DMS79 treated with DMSO at 0.1 percent for 48 hours (cell line): Measurements from ENCODE around the gene PTPN1.
A peak's percentile ranks its signal among the peaks of the same experiment; 100 is the strongest.
"Not testable (repeated sequence)": the region's sequence is repeated elsewhere in the genome, so short reads cannot be mapped to it uniquely, and the experiment has no call there.

ENCODE experiments used
- DNase-seq: peaks from one replicate; lab custom pipeline; 2025; lab: John Stamatoyannopoulos, UW

Gene PTPN1

DNA sequence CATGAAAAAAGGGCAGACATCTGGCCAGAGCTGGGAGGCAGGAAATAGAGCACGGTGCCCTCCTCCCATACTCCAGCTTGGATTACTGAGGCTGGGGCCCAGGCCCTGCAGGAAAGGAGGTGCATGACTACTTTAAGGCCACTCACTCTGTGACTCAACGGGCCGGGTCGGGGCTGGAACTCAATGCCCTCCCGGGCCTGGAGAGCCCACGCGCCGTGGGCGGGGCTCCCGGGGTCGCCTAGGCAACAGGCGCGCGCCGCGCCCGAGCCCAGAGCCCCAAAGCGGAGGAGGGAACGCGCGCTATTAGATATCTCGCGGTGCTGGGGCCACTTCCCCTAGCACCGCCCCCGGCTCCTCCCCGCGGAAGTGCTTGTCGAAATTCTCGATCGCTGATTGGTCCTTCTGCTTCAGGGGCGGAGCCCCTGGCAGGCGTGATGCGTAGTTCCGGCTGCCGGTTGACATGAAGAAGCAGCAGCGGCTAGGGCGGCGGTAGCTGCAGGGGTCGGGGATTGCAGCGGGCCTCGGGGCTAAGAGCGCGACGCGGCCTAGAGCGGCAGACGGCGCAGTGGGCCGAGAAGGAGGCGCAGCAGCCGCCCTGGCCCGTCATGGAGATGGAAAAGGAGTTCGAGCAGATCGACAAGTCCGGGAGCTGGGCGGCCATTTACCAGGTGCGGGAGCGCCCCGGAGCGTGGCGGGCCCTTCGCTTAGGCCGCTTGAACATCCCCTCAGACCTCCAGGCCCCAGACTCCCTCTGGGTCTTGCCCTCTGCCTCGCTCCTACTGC is at the start of gene PTPN1:
TSS of gene PTPN1 (plus strand) at position 461 of the 783 bp plus-strand sequence. CDS start at position 606, 145 bp downstream.
- peak; percentile 93 for DNase-seq

DNA sequence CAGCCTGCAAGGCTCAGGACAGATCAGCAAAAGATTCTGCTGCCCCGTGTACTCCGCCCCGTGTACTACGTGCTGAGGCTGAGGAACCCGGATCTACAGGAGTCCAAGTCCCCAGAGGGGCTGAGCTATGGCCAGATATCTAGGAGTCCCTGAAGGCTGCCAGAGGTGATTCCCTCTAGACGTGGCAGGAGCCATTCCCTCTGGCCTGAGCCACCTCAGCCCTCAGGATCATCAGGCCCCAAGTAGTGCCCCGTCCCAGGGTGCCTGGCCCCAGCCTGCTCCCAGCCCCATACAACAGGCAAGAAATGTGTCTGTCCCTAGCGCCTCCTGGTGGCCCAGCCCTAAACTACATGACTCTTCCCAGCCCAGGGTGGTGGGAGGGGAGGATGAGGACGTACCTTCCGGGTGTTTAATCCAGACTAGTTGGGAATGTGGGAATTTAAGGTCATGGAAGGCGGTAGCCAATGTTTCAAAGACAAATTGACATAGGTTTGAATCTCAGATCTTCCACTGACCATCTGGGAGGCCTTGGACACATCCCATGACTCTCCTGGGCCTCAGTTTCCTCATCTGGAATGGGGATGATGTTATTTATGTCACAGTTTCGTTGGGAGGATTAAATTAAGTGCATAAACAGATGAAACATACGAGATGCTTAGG is 49.4 kb upstream of the PTPN1 start:
- DNase-seq = no peak

DNA sequence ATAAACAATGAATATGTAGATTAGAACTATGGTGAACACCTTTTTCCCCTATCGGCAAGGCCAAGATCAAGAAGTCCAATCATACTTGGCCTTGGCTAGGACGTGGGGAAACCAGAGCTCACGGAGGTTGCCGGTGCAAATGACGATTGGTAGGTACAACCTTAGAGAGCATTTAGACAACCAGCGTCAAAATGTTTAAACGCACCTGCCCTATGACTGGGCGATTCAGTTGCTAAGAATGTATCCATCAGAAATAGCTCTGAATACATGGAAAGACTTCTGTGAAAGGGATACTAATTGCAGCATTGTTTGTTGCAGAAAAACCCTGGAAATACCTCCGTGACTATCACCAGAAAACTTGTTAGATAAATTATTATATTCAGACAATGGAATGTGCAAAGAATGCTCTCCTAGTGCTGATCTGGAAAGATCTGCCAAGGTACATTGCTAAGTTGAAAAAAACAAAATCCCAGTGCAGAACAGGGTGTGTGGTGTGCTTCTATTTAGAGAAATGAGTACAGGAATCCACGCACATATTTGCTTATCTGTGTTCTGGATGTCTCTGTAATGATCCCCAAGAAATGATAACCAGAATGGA is 48.0 kb upstream of the PTPN1 start:
- no peak for DNase-seq

DNA sequence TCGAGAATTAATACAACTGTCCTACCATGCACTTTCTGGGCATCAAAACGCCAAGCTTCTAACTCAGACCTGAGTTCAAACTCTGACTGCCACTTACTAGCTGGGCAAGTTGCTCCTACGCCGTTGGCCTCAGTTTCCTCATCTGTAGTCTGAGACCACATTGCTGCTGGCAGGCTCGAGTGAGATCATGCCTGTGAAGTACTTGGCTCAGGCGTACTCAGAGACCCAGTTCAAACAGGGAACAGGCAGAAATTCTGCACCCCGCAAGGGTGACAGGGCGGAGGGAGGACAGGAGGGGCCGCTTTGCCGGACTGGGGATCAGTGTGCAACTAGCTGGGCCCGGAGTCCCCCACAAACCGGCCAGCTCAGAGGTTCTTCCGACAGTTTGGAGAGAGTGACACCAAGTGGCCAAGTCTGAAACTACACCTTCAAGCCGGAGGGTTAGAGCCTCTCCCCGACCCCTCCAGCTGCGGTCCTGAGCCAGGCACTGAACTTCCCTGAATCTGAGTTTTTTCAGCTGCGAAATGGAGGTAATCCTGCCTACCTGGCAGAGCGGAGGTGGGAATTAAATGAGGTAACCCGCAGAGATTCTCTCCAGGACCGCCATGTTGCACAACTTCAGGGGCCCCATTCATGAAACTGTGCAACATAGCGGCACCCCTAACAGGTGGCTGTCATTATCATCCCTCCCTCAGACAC is 46.0 kb upstream of the PTPN1 start:
- DNase-seq = peak; percentile 35

DNA sequence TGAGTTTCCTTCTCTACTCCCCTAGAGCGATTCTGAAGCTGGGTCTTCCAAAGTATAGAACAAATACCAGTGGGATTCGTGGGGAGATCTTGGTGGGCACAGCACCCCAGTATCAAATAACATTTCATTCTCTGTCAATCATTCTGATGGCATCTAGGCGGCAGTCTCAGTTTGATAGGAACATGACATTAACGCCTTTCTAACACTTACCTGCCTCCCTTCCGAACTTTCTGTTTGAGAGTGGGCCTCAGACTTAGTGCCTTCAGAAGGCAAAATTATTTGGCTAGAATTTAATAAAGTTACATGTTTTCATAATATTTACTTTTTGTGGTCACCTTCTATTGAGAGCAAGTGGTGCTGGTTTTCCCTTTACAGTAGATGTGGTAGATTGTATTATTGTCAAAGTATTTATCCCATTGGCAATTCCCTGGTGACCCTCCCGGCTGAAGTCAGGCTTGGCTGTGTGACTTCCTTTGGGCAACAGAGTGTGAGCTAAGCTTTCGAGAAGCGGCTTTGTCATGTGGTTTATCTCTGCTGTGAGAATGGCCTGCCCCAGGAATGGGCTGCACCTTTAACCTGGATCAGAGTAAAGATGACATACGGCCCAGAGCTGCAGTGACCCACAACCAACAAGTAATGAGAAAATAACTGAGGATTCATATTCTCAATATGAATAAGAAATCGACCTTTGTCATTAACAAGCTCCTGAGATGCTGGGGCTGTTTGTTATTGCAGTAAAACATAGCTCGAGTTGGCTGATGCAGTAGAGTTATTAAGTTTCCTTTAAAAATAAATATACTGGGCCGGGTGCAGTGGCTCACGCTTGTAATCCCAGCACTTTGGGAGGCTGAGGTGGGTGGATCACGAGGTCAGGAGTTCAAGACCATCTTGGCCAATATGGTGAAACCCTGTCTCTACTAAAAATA is 45.2 kb upstream of the PTPN1 start:
- DNase-seq = no peak

DNA sequence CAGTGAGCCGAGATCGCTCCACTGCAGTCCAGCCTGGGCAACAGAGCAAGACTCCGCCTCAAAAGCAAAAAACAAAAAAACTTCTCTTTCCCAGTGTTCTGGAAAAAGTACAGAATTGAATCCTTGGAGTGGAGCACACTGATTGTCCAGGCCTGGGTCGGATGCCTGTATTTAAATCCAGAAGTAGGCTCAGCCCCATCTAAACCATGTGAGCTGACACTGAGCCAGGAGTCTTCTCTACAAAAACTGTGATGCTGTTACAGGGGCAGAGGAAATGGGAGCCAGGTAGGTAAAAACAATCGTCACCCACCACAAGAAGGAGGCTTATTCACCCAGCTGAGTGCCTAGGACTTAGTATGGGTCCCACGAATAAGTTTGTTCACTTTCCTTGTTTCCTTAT is 43.0 kb upstream of the PTPN1 start:
- DNase-seq = no peak

DNA sequence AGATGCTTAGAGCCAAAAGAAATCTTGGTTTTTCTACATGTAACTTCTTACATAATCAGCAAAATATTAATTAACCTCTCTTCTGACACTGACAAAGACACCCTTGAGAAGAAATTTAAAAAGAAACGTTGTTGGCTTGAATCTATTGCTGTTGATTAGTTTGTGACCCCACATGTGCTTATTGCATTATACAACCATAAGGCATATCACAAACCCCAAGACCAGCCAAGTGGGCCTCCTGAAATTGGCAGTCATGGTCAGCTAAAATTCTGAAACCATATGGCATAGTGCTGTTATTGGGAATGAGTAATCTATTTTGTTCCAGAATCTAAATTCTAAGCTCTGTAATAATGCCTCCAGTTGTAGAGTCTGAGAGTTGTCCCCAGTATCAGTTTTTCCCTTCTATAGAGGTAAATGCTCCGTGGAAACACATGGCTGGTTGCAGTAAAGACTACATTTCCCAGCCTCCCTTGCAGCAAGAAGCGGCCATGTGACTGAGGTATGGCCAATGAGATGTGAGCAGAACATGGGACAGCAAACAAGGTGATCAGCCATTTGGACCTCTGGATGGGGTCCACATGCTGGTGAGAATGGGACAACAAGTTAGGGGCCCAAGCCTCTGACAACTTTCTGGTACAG is 42.3 kb upstream of the PTPN1 start:
- no peak for DNase-seq

DNA sequence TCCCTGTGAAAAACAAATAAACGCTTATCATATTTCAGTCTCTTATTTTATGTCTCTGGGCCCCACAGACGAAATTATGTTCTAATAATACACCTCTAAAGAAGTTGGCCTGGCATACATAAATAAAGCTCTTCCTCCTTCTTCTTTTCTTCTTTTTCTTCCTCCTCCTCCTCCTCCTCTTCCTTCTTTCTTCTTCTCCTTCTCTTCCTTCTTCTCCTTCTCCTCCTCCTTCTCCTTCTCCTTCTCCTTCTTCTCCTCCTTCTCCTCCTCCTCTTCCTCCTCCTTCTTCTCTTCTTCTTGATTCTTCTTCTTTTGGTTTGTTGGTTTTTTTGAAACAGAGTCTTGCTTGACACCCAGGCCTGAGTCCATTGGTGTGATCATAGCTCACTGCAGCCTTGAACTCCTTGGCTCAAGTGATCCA is 41.8 kb upstream of the PTPN1 start:
- DNase-seq = no peak

DNA sequence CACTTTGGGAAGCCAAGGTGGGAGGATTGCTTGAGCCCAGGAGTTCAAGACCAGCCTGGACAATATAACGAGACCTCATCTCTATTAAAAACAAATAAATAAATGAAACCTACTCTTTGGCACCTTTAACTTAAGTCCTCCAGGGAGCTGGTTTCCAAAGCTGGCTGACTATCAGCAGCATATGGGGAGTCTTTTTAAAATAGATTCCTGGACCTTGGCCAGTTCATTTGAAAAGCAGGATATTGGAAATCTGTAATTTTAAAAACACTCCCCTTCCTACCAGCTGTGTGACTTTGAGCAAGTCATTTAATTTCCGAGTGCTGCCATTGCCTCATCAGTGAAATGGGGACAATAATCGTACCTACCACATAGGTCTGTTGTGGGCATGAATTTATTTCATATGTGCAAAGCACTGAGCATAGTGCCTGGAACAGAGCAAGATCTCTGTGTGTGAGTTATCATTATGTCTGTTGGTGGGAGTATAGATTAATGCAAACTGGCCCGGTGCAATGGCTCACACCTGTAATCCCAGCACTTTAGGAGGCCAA is 40.9 kb upstream of the PTPN1 start:
- DNase-seq = no peak

DNA sequence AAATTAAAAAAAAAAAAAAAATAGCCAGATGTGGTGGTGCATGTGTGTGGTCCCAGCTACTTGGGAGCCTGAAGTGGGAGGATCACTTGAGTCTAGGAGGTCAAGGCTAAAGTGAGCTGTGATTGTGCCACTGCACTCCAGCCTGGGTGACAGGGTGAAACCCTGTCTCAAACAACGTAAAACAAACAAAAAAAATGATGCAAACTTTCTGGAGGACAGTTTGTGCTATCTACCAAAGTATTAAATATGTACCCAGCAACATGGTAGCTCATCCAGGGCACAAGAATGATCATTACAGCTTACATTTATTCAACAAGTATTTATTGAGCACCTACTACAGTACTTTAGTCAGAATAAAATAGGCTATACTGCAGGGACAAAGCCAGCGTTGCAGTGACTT is 40.4 kb upstream of the PTPN1 start:
- DNase-seq = no peak

DNA sequence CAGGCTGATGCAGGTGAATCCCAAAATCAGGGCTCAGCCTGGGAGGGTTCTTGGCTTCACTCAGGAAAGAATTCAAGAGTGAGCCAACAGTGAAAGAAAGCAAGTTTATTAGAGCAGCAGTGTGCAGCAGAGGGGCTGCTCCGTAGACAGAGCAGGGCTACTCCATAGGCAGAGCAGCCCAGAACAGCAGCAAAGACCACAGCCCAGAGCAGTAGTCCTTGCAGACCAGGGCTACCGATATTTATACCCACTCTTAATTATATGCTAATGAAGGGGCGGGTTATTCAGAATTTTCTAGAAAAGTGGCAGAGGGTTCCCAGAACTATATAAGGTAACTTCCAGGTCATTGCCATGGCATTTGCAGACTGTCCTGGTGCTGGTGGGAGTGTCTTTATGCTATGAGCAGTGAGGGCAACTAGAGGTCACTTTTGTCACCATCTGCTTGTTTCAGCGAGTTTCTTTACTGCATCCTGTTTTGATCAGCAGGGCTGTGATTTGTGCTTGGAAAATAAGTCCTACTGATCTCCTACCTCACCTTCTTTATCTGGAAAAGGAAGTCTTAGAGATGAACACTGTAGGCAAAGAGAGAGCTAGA is 39.8 kb upstream of the PTPN1 start:
- no peak for DNase-seq

DNA sequence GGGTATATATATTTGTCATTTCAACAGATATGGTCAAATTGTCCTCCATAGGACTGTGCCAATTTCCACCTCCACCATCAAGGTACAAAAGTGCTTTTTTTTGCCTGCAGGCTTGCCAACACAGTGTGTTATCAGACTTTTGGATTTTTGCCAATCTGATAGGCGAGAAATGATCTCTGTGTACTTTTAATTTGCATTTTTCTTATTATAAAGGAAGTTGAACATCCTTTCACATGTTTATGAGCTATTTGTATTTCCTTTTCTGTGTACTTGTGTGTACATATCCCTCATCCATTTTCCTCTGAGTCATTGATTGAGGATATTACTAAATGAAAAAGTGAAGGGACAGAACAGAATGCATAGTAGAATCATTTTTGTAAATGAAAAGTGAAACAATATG is 39.0 kb upstream of the PTPN1 start:
- peak; percentile 35 for DNase-seq

DNA sequence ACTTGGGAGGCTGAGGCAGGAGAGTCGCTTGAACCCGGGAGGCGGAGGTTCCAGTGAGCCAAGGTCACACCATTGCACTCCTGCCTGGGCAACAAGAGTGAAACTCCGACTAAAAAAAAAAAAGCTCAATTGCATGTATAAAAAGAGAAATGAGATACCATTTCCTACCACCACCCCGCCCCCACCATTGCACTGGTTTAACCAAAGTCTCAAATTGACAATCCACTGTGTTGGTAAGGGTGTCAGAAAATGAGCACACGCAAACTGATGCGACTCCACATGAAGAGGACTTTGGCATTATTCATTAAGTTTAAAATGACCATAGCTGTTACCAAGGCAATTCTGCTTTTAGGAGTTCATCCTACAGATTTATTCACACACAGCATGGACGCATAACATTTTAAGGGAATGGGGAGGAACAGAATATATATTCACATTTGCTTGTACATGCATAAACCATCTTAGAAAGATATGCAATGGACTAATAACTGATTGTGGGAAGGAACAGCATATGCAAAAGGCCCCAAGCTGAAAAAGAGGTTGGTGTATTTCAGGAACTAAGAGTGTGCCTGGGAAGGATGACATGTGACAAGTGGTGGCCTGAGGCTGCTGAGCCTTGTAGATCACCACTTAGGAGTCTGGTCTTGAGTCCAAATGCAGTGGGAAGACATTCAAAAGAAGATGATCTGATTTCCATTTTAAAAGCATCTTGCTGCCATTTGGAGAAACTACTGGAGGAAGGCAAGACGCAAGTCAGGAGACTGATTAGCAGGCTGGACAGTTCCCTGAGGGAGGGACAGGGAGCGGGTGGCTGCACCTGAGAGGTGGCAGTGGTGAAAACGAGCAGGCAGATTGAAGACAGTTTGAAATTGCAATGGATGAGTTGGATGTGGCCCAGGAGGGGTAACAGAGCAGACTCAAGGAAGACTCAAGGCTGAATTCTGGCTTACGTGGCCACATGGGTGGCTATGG is 37.2 kb upstream of the PTPN1 start:
- DNase-seq = no peak

DNA sequence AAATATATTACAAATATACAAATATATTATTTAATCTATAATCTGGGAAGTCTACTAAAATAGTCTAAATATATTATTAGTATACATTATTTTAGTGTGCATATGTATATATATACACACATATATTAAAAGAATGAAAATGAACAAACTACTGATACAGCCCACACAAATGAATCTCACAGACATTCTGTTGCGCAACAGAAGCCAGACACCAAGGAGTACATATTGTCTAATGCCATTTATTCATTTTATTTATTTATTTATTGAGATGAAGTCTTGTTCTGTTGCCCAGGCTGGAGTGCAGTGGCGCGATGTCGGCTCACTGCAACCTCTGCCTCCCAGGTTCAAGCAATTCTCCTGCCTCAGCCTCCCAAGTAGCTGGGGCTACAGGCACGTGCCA is 35.8 kb upstream of the PTPN1 start:
- DNase-seq = not testable (repeated sequence)

DNA sequence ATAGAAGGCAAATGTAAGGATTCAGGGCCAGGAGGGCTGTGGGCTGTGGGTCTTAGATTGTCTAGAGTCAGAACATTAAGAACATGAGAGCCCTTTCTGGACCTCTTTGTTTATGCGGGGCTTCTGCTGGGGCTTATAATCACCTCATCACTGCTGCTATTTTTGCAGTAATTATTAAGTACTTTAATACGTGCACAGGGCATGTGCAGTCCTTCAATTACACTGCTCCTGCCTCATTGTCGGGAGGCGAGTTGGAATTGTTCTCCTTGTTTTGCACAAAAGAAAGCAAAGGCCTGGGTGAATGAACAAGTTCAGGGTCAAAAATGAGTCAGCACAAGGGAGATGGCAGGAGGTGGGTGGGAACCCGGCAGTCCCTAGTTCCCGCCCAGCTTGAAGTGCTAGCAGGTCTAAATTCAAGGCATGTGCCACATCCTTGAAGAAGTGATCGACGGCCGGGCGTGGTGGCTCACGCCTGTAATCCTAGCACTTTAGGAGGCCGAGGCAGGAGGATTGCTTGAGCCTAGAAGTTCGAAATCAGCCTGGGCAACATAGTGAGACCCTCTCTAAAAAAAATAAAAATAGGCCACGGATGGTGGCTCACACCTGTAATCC is 34.4 kb upstream of the PTPN1 start:
- no peak for DNase-seq

DNA sequence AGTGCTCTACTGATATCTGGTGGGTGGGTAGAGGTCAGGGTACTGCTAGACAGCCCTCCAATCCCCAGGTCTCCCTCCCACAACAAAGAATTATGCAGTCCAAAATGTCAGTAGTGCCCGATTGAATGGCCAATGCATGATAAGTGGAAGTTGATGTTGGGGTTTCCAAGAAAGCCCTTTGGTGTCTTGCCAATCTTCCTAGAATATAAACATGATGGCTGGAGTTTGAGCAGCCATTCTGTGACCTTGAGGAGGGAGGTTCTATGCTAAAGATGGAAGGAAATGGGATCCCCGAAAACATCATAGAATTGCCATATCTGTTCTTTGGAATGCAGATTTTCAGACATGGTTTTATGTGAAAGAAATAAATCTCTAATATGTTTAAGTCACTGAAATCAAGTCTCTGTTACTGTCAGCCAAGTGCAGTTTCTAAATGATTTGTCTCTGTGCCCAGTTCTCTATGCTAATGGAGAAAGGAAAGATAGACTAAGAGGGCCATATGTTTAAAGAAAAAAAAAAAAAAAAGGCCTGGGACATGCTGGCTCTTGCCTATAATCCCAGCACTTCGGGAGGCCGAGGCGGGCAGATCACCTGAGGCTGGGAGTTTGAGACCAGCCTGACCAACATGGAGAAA is 32.8 kb upstream of the PTPN1 start:
- no peak for DNase-seq

DNA sequence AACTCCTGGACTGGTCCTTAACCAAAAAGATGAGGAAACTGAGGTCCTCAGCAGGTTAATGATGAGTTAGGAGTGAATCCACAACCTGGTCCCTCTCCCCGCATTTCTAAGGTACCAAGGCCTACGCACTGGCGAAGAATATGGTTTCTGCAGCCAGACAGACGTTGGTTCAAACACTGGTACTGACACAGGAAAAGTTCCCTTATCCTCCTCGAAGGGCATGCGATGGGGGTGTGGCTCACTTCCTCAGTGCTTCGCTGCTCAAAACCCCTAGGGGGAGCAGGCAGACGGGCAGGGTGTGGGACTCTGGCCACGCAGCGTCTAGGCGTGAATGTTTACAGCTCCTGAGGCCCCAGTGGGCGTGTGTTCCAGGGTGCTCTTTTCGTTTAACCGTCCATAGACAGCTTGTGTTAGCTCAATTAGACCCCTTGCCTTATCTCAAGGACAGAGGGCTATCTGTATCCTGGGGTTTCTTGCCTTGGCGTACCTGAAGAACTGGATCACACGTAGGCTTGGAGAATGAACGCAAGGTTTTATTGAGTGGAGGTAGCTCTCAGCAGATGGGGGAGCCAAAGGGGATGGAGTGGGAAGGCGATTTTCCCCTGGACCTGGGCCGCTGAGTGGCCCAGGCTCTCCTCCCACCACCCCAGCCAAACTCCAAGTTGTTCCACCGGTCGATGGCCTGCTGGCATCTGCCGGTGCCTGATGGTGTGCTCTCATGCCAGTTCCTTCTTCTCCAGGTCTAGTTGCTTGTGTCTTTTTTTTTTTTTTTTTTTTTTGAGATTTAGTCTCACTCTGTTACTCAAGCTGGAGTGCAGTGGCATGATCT is 31.8 kb upstream of the PTPN1 start:
- no peak for DNase-seq
